Cerebellar nuclear complex (tissue), 1 donor: ENCODE results near the gene COL5A3.

Source experiments
- DNase-seq, 2 experiments: peaks; one replicate each; lab custom pipeline; 2025; lab: John Stamatoyannopoulos, UW

COL5A3 gene

DNA sequence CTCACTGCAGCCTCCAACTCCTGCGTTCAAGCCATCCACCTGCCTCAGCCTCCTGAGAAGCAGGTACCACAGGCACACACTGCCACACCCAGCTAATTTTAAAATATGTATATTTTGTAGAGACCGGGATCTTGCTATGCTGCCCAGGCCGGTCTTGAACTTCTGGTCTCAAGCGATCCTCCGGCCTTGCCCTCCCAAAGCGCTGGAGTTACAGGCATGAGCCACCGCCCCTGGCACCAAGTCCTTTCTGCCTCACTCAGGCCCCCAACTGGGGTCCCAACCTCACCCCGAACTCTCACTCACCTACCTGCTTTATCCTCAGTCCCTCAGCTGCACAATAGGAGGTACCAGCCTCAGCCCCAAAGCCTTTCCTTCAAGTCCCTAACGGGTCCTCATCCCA, 635 bp upstream of the COL5A3 start:
- no peak for DNase-seq

DNA sequence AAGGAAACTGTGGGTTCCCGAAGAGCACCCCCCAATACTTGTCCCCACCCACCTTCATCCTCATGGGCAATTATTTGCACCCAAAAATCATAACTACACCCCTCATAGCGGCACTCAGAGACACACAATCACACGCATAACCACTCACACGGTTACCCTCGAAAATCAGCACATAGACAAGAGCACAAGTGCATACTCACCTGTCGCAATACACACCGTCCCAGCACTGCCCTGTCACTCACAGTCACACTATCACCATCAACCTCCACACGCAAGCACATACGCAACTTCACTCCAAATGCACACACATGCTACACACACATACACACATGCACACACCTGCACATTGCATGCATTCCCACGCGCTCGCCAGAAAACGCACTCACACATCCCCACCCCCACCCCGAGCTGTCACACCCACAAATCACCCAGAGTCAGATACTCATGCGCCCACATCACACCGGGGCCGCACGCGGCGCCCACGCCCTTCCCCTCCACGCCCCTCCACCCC, 535 bp downstream of the COL5A3 start:
- no peak for DNase-seq

DNA sequence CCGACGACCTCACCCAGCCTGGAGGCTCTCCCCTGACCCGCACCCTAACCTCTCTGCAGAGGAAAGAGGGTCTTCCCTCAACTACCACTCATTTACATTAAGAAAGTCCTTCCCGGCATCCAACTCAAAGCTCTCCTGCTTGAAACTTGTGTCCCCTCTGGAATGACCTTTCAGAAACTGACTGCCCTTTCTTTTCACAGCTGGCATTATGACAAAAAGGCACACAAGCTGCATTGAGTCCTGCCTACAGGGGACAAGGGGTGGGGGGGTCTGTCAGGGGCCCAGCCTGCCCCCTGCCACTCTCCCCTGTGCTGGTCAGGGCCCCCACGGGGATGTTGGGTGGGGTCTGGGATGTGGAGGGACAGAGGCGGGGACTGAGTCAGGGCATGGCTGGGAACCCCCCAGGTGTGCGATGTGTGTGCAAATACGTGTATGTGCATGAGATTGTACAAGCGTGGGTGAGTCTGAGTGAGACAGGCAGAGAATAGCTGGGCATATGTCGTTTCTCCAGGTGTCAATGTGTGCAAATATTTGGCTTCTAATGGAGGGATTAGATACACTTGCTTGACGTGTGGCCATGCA, 2.0 kb downstream of the COL5A3 start:
- DNase-seq: no peak

DNA sequence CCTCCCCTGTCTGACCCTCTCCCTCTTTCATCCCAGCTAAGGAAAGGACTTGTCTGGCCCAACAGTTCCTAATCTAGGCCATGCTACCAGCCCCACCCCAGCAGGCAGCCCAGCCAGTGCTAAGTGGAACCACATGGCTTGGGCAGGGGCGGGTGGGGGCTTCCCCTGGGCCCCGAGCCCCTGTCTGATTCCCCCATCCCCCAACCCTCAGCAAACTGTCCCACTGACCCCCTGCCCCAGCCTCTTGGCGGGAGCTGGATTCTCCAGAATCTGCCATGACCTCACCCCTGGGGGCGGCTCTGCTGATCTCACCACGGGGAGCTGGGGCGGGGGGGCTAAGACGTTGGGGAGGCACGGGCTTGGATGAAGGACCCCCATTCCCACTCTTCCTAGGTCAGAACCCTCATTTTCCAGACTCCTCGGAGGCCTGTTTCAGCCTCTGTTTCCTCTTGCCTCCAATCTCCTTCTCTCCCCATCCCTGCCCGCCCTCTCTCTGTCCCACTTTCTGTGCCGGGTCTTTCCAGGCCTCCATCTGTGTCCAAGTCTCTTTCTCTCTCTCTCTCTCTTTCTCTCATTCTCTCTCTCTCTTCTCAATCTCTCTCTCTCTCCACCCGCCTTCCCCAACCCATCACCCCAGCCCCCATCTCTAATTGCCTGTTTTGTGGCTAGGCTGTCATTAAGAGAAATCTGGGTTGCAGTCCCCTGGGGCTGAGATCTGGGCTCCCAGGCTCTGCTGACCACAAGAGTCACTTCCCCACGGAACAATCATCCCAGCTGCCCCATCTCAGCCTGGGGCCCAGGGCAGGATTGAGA, 2.7 kb downstream of the COL5A3 start:
- DNase-seq: no peak

DNA sequence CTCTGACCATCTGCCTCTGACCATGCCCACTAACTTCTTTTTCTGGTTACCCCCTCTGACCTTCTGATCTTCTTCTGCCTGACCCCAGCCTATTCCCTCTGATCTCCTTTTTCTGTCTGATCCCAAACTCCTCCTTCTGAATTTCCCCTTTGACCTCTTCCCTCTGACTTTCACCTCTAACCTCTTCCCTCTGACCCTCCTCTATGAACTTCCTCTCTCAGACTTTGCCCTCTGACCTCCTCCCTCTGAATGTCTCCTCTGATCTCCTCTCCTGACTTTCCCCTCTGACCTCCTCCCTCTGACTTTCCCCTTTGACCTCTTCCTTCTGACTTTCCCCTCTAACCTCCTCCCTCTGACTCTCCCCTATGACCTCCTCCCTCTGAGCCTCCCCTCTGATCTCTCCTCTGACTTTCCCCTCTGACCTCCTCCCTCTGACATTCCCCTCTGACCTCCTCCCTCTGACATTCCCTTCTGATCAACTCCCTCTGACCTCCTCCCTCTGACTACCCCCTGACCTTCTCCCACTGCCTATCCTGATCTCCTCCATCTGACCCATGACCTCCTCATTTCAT, 3.5 kb downstream of the COL5A3 start:
- DNase-seq: no peak

DNA sequence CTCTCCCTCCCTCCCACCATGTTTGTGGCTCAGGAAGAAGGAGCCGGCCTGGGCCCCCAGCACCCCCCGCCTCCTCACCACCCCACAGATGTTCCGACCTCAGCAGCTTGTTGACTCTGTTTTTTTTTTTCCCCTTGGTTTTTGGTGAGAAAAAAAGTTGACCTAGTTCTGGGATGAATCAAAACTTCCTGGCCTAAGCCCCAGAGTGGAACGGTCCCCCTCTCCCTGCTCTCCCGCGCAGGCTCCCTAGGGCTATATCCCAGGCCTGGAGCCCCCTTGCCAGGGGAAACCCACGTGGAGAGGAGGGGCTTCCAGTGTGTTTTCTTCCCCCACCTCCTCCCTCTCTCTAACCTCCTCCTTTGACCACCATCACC, 4.0 kb downstream of the COL5A3 start:
- no peak for DNase-seq

DNA sequence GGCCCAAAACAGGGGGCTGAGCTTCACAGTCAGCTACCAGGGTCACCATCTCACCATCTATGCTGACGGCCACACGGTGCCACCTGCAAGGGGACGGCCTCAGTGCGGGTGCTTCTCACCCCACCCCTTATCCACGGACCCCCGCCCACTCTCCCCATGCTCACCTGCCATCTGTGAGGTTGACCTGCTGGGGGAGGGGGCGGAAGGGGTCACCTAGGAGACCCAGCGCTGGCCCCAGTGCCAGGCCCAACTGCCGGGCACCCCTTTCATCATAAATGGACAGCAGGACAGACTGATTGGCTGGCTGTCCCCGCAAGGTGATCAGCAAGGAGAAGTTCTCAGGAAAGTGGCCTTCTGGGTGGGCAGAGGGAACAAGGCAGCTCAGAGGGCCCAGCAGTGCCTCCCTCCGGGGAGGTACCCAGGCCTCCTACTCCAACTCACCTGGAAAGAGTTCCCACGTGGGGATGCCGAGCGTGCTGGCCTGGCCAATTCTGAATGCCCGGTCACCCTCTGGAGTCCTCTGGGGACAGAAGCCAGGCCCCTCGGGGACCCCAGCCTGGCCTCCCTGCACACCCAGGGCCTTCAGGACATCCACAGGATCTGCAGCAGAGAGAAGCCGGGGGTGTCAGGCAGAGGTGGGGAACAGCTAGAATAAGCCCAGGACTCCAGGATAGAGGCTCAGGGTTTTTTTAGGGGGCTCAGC, 4.5 kb downstream of the COL5A3 start:
- no peak for DNase-seq

DNA sequence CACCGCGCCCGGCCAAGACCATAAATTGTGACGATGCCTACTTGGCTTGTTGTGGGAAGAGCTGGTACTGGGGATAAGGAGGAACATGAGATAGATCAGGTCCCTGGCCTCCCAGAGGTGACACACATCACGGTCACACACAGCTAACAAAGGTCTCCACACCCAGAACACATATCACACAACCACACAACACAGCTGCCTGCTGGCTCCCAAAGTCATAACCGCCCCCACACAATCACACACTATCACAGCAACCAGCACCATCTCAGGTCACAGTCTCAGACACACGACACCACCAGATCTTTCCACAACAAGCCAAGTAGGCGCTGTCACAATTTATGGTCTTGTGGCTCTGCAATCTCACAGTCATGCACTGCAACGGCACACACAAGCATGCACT, 5.7 kb downstream of the COL5A3 start:
- DNase-seq: no peak

DNA sequence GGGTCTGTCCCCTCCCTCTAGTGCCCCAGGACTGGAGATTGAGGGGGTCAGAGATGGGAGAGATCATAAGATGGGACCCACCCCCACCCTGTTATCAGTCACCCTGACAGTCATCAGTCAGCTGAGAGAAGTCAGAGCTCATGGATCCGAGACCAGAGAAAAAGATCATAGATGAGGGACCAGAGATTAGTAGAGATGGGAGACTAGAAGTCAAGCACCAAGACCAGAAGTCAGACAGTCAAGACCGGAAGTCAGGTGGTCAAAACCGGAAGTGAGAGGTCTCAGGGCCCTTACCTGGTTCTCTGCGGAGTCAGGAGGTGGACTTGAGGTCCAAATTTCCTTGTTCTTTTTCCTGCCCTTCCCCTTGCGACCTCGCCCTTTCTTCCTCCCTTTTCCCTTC, 7.0 kb downstream of the COL5A3 start:
- DNase-seq: no peak

DNA sequence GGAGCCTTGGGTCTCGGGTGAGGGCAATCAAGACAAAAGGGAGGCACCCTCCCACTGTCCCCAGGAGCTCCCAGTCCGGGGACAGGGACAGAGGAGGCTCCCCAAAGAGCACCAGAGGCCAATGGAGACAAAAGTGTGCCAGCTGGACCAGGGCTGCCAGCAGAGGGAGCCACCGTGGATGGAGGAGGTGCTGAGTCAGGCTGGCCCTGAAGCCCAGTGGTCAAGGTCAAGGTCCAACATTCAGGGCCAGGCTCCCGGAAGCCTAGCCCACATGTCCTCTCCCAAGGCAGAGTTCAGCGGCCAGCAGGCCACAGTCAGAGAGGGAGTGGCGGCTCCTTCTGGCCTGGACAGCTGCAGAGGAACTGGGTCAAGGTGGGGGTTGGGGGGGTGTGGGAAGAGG, 8.4 kb downstream of the COL5A3 start:
- no peak for DNase-seq

DNA sequence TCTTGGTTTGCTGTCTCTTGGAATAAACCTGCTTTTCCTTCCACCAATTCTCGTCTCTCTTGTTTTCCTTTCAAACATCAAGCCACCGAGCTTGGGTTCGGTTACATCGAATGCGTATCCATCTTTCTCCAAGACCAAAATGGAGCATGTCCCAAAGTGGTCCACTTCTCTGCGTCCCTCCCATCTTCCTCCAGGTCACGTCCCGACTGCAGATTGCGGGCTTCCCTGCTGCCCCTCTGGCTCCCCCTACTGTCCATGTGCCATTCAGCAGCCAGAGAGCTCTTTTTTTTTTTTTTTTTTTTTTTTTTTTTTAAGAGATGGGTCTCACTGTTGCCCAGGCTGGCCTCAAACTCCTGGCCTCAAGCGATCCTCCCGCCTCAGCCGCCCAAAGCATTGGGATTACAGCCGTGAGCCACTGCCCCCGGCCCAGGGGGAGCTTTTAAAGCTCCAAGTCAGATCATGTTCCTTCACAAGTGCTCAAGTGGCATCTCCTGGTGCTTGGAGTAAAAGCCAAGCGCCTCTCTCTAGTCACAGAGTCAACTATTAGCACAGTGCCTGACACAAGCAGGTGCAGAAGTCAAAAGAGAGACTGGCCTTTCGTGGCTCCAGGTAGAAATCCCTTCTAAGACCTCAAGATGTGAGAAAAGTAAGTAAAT, 10.0 kb downstream of the COL5A3 start:
- DNase-seq: no peak

DNA sequence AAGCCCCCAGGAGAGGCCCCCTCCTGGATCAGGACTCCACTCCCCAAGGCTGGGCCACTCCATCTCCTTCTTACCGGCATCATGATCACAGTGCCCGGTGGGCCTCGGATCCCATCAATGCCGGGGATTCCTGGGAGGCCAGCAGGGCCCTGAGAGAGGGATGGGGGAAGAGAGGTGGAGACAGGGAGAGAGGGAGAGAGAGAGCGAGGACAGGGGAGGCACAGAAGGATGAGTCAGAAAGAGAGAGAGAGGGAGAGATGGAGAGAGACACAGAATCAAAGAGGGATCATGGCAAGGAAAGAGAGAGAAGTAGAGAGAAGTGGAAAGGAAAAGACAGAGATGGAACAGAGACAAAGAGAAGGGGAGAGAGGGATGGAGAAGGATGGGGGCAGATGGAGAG, 13.8 kb downstream of the COL5A3 start:
- DNase-seq: no peak

DNA sequence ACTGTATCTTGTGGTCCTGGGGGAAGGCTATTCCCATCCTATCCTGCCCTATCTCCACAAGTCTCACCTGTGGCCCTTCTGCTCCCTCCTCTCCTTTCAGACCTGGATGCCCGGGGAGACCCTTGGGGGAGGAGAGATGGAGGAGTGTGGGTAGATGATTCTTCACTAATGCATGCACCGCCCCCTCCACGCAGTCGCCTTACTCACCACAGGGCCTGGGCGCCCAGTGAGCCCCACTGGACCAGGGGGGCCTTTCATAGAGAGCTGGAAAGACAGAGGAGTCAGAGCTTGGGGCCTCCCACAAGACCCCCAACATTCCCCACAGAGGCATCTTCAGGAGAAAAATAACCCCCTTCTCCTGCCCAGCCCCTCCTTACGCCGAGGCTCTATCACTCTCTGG, 14.3 kb downstream of the COL5A3 start:
- no peak for DNase-seq

DNA sequence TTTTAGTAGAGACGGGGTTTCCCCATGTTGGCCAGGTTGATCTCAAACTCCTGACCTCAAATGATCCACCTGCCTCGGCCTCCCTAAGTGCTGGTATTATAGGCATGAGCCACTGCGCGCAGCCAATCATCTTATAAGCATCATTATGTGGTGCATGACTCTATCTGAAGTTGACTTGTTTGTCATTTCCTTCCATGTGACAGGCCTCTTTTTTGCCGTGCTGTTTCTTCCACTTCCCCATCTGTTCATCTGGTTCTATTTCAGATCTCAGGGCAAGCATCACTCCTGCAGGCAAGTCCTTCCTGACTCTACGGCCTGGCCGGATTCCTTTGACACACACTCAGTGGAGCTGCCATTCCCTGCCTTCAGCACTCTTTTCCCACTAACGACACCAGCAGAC, 15.2 kb downstream of the COL5A3 start:
- DNase-seq: no peak

DNA sequence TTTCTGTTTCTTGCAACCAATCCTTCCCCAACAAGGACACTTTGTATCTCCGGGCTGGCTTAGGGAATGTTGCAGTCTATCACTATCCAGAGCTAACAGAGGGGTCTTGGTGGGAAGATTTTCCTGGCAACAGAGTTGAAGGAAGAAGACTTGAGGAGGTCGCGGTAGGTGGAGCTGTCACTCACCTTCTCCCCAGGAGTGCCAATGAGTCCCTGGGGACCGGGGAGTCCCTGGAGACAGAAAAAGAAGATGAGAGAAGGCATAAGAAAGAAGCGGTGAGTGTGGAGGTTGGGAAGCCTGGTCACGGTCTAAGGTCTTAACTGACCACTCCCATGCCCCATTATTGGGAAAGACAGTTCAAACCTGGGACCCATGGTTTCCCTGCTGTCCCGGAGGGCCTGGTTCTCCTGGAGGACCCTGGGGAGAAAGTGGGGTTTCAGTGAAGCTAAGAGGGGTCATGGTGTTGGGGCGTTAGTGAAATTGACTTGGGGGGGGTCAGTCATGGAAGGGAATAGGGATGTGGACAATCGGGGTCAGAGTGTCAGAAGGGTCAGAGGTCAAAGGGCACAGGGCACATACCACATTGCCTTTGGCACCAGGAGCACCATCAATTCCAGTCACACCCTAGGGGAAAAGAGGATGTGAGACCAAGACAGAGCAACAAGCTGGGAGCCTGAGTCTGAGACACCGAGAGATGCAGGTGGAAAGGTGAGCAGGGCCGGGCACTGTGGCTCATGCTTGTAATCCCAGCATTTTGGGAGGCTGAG, 18.7 kb downstream of the COL5A3 start:
- DNase-seq: no peak

DNA sequence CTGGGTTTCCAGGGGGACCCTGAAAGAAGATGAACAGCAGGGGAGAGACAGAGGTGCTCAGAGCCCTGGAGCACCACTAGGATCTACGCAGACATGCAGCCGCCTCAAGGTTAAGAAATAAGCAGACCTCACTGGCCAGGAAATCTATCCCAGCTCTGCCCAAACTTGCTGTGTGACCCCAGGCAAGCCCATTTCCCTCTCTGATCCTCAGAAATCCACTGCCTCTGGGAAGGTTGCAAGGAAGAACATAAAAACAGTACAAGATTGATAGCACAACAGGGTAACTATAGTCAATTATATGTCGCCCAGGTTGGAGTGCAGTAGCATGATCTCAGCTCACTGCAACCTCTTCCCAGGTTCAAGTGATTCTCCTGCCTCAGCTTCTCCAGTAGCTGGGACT, 20.8 kb downstream of the COL5A3 start:
- no peak for DNase-seq

DNA sequence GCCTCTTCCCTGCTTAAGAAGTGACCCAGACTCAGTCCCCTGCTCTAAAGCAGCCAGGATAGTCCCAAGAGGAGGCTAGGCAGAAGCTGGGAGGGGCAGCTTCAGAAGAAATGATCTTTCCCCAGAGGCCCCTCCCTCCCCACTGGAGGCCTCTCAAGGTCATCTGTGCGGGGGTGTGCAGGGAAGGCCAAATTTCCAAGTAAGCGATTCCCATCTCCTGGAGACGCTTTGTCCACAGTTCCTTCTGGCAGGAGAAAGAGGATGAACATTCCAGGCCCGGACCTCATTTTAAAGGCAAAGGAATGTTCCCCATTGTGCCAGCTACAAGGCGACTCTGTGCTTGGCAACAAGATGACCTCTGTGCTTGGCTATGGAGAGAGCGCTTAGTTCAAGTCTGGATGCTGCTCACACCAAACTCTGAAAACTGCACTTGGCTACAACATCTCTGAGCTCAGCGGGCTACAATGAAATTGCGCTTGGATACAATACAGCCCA, 23.5 kb downstream of the COL5A3 start:
- DNase-seq: no peak

DNA sequence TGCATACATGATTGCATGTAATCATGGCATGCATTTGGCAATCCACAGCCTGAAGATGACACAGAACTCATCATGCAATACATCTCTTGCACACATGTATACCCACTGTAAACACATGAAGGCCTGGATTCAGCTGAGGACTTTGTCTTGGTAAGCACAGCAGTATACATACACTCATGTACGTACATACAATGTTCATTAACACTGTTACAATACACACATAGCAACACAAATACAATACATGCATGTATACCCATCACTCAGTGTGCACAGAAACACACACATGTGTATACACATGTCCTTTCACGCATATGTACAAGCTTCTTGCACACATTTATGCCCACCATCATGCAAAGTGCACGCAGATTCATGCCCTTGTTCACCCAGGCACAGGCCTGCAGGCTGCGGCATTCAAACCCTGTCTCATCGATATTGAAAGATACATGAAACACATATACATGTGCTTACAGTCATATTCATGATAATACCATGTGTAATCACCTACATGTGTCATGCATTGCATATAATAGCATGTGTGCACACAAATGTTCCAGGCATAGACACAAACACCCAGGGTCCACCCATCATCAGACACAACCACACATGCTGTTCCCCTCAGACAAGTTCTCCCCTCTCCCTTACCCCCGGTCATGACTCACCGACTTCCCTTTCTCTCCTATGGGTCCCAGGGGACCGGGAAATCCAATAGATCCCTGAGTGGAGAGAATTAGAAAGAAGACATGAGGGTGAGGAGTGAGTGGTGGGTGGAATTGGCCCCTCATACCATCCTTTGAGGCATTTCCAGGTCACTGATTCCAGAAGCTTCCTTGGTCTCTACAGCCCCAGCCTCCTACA, 28.7 kb downstream of the COL5A3 start:
- DNase-seq: no peak

DNA sequence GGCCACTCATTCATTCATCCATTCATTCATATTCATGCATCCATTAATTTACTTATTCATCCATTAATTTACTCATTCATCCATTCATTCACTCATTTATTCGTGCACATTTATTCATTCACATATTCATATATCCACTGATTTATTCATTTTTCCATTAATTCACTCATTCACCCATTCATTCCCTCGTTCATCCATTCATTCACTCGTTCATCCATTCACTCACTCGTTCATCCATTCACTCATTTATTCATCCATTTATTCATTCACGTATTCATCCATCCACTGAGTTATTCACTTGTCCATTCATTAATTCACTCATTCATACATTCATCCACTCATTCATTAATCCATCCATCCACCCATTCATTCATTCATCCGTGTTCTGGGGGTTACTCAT, 38.2 kb downstream of the COL5A3 start:
- DNase-seq: no peak

DNA sequence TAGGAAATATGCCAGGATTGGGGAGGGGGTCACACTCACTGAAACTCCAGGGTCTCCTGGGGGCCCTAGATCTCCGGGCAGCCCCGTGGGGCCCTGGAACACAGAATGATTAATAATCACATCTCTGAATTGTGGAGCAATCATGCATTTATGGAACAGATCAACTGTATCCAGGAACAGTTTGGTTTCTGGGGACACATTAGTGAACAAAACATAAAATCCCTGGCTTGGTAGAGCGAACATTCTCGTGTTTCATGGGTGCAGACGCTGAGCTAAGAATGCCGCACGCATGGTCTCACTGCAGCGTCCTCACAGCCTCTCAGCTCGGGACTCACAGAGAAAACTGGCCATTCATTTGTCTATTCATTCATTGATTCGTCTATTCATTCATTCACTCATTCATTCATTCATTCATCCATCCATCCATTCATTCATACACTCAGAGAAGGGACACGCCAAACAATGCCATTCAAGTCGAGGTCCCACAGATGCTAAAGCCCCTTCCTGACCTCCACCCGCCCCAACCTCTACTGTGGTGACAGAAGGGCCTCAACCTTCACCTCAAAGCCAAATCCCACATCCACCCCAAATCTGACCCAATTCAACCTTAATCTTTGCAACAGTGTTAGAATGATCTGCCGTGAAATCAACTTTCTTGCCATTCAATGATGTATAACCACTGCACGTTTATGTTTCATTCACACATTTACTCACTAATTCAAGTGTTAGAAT, 39.0 kb downstream of the COL5A3 start:
- no peak for DNase-seq
